Epidermal melanocyte (primary cell): ENCODE measurements around the gene KIF3B.
"Not testable (repeated sequence)": the region's sequence is repeated elsewhere in the genome, so short reads cannot be mapped to it uniquely, and the experiment has no call there.

ENCODE experiments used
- DNase-seq: peaks from one replicate; pipeline ENCODE4 v3.0.0; 2011; ENCODE audit warnings: low spot score; ENCODE audit not compliant: insufficient read length

Gene KIF3B

GRCh38 chr20:32355907-32356621, 78.6 kb downstream of the KIF3B start:
- not testable (repeated sequence) for DNase-seq

DNA sequence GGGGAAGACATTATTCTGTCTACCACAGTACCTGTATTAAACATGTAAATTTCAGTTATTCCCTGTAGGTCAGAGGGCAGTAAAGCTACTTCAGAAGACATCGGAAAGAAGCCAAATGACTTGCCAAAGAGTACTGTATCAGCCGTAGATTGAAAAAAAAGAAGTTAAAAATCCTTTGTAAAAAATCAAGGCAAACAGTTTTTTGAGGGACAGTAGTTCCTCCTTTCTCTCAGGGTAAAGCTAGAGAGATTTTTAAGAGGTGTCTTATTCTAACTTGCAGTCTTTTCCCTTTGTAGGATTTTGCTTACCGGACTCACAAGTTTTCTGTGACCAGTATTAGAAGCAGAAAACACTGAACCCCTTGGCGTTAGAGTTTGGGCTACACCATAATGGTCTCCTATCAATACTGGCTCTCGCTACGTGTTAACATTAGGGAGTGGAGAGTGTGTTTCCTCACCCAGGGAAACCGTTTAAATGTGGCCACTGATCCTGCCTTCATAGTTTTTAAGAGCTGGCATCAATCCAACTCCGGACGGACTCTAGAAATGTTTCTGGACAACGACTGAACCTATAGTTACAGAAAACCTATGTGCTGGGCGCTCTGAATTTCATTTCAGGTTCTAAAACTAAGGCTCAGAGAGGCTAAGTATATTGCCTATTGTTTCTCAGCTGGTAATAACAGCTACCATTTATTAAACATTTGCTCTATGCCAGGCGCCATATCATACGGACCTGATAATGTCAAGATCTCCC, 79.3 kb downstream of the KIF3B start:
- no peak for DNase-seq

DNA sequence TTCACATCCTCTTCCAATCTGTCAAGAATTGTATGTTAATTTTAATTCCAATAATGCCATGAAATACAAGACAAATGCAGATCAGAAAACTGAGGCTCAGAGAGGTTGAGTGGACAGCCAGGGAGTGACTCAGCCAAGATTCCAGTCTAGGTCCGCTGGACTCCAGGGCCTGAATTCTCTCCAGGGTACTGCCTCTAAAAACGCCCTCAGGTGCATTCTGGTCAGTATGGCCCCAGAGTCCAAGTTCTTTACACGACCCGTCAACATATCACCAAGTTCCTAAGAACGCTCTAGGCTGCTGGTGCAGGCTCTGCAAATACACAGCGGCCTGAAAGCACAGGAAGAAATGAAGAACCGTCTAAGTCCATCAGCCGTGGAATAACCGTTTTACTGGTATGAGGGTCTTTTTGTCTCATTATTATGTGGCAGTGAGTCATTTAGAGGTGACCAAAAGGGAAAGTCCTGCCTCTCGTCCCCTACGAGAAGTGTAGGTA, 80.0 kb downstream of the KIF3B start:
- DNase-seq, result no peak

DNA sequence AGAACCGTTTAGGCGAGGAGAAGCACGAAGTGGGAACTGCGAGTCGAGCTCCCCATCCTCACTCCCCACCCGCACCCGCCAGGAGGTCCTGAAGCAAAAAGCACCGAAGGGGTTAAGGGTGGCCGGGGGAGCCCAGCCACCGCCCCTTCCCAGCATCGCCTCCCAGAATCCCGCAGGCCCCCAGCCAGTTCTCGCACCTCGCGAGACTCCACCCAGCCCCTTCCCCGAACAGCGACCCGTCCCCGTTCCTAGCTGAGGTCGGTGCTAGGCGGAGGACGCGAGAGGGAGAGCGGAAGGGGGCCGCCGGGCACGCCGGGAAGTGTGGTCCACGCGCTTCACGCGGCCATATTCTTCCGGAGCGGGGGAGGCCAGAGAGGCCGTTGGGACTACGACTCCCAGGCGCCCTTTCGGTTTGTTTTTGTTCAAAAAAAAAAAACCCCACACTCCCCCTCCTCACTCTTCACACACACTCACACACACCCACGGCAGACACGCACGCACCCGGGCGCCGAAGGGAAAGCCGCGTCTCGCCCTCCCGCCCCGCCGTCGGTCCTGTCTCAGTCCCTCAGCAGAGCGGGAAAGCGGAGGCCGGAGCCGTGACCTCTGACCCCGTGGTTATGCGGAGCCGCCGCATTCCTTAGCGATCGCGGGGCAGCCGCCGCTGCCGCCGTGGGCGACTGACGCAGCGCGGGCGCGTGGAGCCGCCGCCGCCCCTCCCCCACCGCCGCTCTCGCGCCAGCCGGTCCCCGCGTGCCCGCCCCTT, 80.6 kb downstream of the KIF3B start, which contains the start of gene ASXL1:
TSS of gene ASXL1 (plus strand) at position 463 of the 763 bp plus-strand sequence. CDS start 445 bp downstream, outside the sequence.
- DNase-seq, result peak; percentile 86

GRCh38 chr20:32358632-32358882, 81.1 kb downstream of the KIF3B start:
- no peak for DNase-seq

GRCh38 chr20:32358883-32359632, 81.6 kb downstream of the KIF3B start:
- peak; percentile 49 for DNase-seq

GRCh38 chr20:32359633-32360332, 82.3 kb downstream of the KIF3B start:
- DNase-seq, result no peak

DNA sequence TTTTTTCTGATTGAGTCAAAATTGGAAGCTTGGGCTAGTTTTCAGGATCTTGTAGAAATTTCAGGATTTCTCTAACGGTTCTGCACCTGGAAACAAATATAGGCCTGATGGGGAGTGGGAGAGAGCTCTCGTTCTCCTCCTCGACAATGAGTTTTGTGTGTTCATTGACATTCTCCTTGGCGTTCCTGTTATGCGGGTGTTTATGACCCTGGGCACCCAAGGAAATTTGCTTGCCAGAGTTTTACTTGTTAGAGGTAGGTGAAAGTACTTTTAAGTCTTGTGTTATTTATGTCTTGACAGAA, 82.8 kb downstream of the KIF3B start:
- no peak for DNase-seq

GRCh38 chr20:32362901-32363364, 85.5 kb downstream of the KIF3B start:
- DNase-seq, result no peak

DNA sequence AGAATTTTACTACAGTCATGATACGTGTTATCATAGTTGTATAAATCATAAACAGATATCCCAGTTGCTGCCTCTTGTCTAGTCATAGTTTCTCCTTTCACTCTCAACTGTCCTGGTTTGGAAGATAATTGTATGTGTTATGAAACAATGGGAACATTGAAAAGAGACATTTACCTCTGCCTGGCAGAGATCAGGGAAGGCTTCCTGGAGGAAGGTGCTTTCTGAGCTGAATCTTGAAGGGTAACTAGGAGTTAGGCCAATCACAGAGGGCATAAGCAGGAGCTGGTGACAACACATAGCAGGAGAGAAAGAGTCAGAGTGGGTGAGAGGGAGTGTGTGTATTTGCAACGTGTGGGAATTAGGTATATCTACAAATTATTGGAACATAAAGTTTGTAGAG, 86.0 kb downstream of the KIF3B start:
- DNase-seq, result no peak

- no peak for DNase-seq
Observed at GRCh38 chr20:32364554-32365208, 87.2 kb downstream of the KIF3B start.

- no peak for DNase-seq
Observed at GRCh38 chr20:32365564-32365963, 88.1 kb downstream of the KIF3B start.

DNA sequence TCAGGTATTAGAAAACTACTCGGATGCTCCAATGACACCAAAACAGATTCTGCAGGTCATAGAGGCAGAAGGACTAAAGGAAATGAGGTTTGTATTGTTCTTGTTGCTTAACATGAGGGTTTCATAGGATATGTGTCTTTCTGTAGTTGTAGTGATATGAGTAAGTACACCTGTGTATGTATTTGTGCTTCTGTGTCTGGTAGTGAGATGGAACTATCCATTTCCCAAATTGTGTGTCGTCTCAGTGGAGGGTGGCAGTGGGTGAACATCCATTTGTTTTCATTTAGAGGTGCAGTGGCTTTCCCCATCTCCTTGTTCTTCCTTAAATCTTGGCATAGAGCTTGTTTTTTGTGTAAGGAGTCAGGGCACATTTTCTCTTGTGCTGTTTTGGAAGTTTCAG, 88.9 kb downstream of the KIF3B start:
- DNase-seq, result no peak

DNA sequence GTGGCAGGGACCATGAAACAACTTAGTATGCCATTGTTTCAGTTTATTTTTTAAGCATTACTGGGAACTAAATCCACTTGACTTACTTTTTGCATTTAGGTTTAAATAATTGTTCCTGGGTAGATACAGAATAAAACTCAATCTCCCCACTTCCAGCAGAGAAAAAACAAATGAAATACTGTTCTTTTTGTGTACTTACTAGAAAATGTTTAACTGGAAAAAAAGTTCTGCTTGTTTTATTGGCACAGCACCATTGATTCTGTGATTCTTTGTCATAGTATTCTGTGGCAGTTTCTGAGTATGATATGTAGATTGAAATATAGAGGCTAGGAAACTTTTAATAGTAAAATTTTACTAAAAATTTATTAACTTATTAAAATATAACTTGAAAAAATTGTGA, 90.9 kb downstream of the KIF3B start:
- no peak for DNase-seq

DNA sequence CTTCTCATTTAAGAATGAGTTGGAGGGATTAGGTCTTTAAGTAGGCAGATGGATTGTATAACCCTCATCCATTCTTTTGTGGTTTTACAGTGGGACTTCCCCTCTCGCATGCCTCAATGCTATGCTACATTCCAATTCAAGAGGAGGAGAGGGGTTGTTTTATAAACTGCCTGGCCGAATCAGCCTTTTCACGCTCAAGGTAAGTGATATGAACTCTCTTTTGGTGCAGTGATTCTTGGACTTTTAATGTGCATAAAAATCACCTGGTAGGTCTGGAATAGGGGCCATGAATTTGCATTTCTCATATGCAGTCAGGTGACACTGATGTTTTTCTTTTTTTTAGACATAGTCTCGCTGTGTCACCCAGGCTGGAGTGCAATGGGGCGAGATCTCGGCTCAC, 91.5 kb downstream of the KIF3B start:
- DNase-seq, result no peak

DNA sequence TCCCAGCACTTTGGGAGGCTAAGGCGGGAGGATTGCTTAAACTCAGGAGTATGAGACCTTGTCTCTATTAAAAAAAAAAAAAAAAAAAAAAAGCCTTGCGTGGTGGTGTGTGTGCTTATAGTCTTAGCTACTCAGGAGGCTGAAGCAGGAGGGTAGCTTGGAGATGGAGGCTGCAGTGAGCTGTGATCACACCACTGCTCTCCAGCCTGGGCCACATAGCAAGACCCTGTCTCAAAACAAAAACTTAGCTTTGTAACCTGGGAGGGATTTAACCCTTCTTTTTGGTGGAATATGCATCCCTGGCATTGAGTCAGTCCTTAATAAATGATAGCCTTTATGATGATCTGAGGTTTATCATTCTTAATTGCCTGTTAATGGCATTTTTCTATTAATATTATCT, 93.4 kb downstream of the KIF3B start:
- DNase-seq, result no peak

DNA sequence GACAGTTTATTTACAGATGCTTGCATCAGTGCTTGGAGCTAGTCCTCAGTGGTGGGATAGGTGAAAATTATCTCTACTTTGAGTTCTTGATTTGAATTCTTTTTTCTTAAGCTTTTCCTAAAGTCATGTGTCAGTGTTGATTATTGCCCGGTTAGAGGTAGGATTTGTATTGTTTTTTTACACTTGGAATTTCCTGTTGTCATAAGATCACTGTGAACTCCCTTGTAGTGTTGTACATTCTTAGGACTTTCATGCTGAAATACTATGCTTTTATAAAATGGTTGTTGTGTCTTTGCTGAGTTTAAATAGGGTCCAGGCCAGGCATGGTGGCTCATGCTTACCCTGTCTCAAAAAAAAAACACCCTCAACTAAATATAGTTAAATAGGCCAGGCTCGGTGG, 101.0 kb downstream of the KIF3B start:
- no peak for DNase-seq

- DNase-seq, result not testable (repeated sequence)
Observed at GRCh38 chr20:32380037-32380436, 102.6 kb downstream of the KIF3B start.

DNA sequence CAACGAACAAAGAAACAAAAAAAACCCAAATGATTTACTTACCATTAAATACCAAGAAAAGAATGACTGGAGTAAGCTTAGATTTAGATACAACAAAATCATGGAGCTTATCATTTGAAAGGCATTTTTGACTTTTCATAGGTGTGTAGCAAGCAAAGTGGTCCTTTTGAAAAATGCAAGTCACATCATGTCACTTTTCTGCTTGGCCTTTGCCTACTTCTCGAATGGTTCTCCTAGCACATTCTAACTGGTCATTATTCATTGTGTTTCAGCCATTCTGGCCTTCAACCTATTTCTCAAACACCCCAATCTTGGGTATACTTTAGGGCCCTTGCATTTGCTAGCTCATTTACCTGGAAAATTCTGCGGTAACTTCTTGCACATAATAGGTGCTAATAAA, 103.3 kb downstream of the KIF3B start:
- DNase-seq, result no peak
